Stimulated activated CD4-positive, alpha-beta T cell treated with anti-CD3 and anti-CD28 coated beads, TNF-alpha, amount 100 ng/mL, for 24 hours (primary cell): Measurements from ENCODE around the gene DNM2.
"Not testable (repeated sequence)": the region's sequence is repeated elsewhere in the genome, so short reads cannot be mapped to it uniquely, and the experiment has no call there.

ENCODE experiments used
- DNase-seq, 3 experiments: peaks; one replicate each; pipeline ENCODE4 v3.0.0-alpha.2; 2020; ENCODE audit warnings: low read depth in 3 of 3

DNM2 gene

GRCh38 chr19:10724573-10725071 lies 6.7 kb downstream of the DNM2 start:
- no peak for DNase-seq

- DNase-seq = no peak
Measured at GRCh38 chr19:10725415-10725814, 7.5 kb downstream of the DNM2 start.

GRCh38 chr19:10726268-10726667 lies 8.4 kb downstream of the DNM2 start:
- DNase-seq = no peak

GRCh38 chr19:10727685-10728201 lies 9.9 kb downstream of the DNM2 start:
- no peak for DNase-seq

GRCh38 chr19:10729411-10729810 lies 11.5 kb downstream of the DNM2 start:
- no peak for DNase-seq

GRCh38 chr19:10730932-10731331 lies 13.1 kb downstream of the DNM2 start:
- DNase-seq = no peak

- DNase-seq = no peak
Measured at GRCh38 chr19:10735741-10736140, 17.9 kb downstream of the DNM2 start.

GRCh38 chr19:10736189-10736588 lies 18.3 kb downstream of the DNM2 start:
- no peak for DNase-seq

GRCh38 chr19:10736916-10737551 lies 19.2 kb downstream of the DNM2 start:
- no peak for DNase-seq

- DNase-seq = no peak
Measured at GRCh38 chr19:10737722-10738121, 19.8 kb downstream of the DNM2 start.

- no peak for DNase-seq
Measured at GRCh38 chr19:10740798-10741197, 22.9 kb downstream of the DNM2 start.

- no peak for DNase-seq
Measured at GRCh38 chr19:10742476-10742875, 24.6 kb downstream of the DNM2 start.

GRCh38 chr19:10744253-10744798 lies 26.4 kb downstream of the DNM2 start:
- no peak for DNase-seq

GRCh38 chr19:10744801-10745293 lies 27.0 kb downstream of the DNM2 start:
- DNase-seq = no peak

GRCh38 chr19:10746437-10746836 lies 28.6 kb downstream of the DNM2 start:
- DNase-seq = not testable (repeated sequence)

GRCh38 chr19:10747271-10747670 lies 29.4 kb downstream of the DNM2 start:
- no peak for DNase-seq

- DNase-seq = no peak
Measured at GRCh38 chr19:10747674-10748073, 29.8 kb downstream of the DNM2 start.

GRCh38 chr19:10748195-10748926 lies 30.5 kb downstream of the DNM2 start:
- DNase-seq = no peak

- no peak for DNase-seq
Measured at GRCh38 chr19:10748927-10749434, 31.1 kb downstream of the DNM2 start.

- no peak for DNase-seq
Measured at GRCh38 chr19:10749435-10750384, 31.8 kb downstream of the DNM2 start.
